HG03159 (cell line): ENCODE results near the gene MAJIN.

Experiments
- ATAC-seq: cut with Tn5 transposase; IDR thresholded peaks from one replicate; pipeline ENCODE4 v1.9.1; 2021; ENCODE audit warnings: mild to moderate bottlenecking, moderate library complexity; ENCODE audit not compliant: unreplicated experiment

MAJIN gene

DNA sequence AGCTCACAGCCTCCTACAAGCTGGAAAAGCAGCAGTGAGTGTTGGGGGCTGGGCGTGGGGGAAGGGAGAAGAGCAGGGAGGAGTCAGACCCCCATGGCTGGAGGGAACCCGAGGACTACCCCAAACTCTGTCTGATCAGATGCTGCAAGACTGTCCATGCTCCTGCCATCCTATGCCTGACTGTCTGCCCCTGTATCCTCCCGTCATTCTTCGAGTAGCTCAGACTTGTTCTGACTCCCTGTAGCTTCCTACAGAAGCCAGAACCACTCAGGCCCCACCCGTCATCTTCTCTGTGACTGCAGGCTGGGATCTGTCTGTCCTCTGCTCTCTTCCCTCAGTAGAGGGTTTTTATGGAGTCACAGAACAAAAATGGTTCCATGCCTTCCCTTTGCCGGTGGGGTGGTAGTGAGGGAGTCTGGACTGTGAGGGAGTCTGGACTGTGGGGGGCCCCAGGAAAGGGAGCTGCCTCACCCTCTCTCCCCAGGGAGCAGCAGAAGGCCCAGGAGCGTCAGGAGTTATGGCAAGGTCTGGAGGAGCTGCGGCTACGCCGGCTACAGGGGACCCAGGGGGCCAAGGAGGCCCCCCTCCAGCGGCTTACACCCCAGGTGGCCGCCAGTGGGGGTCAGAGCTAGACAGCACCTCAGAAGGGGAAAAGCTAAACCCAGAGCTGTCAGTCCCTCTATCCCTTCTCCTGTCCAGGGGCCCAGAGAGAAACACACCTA, 38.5 kb downstream of the MAJIN start:
- ATAC-seq: no peak

GRCh38 chr11:64932324-64932723, 39.6 kb downstream of the MAJIN start:
- ATAC-seq: no peak

DNA sequence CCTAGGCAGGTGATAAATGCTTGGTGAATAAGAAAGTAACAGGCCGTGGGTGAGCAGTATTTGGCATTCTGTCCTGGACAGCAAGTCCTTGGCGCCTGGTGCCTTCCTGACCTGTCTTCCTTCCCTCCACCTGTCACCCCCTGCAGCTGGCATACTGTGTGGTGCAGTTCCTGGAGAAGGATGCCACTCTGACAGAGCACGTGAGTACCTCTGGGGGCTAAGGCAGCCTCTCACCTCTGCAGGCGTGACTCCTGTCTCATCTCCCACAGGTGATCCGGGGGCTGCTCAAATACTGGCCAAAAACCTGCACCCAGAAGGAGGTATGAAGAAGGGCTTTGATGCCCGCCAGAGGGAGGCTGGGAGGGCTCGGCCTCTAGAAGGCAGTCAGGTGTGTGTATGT, 40.6 kb downstream of the MAJIN start:
- no peak for ATAC-seq

- ATAC-seq: no peak
These were observed 41.6 kb downstream of the MAJIN start for GRCh38 chr11:64930340-64930739.

GRCh38 chr11:64929625-64930024, 42.3 kb downstream of the MAJIN start:
- ATAC-seq: no peak

- ATAC-seq: no peak
These were observed 43.0 kb downstream of the MAJIN start for GRCh38 chr11:64928957-64929356.

DNA sequence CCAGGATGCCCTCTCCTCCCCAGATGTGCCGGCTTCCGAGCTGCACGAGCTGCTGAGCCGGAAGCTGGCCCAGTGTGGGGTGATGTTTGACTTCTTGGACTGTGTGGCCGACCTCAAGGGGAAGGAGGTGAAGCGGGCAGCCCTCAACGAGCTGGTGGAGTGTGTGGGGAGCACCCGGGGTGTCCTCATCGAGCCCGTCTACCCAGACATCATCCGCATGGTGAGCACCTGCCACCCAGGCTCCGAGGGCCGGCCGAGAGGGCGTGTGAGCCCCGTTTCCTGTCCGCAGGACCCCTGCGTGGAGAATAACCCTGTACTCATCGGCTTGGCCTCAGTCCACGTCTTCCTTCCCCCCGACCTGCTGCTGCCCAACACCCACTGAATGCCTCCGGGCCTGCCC, 45.2 kb downstream of the MAJIN start:
- ATAC-seq: no peak

DNA sequence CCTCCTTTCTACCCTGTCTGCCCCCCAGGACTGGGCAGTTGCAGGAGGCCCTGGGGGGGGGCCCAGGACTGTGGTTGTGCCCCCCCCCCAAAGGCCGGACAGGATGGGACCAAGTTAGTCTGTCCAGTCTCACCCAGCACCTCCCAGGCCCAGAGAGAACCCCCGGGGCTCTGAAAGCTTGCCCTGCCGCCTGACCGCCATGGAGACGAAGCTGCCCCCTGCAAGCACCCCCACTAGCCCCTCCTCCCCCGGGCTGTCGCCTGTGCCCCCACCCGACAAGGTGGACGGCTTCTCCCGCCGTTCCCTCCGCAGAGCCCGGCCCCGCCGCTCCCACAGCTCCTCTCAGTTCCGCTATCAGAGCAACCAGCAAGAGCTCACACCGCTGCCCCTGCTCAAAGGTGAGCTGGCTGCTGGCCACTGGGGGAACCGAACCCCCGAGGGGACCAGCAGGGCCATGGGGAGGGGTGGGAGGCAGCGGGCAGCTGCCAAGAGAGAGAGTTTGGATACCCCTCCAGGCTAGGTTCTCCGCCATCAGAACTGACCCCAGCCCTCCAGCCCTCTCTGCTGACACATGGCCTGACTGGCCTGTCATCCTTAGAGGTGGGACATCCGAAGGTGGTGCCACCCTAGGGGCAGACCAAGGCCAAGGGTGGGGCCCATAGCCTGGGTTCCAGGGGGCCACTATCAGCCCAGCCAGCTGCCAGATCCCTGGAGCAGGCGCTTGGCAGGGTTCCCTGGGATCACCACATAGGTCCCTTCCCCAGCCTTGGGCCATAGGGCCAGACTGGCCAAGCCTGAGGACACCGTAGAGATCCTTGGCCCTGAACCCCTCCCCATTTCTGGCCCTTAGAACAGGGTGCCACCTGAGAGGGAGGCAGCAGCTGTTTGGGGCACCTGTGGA, 46.1 kb downstream of the MAJIN start:
- no peak for ATAC-seq

DNA sequence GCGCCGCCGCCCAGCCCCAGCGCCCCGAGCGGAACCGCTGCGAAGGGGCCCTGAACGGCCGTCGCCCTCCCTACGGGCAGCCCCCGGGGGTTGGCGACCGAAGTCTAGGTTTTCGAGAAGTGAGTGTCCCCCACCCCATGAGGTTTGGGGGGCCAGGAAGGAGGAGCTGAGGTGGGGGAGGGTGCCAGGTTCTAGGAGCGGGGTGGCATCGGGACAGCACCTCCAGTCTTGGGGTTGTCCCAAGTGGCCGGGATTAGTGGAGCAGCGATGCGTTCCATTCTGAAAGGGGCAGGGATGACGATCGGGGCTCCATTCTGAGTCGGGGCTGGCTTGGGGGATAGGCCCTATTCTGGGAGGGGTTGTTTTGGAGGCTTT, 47.0 kb downstream of the MAJIN start:
- ATAC-seq: no peak

DNA sequence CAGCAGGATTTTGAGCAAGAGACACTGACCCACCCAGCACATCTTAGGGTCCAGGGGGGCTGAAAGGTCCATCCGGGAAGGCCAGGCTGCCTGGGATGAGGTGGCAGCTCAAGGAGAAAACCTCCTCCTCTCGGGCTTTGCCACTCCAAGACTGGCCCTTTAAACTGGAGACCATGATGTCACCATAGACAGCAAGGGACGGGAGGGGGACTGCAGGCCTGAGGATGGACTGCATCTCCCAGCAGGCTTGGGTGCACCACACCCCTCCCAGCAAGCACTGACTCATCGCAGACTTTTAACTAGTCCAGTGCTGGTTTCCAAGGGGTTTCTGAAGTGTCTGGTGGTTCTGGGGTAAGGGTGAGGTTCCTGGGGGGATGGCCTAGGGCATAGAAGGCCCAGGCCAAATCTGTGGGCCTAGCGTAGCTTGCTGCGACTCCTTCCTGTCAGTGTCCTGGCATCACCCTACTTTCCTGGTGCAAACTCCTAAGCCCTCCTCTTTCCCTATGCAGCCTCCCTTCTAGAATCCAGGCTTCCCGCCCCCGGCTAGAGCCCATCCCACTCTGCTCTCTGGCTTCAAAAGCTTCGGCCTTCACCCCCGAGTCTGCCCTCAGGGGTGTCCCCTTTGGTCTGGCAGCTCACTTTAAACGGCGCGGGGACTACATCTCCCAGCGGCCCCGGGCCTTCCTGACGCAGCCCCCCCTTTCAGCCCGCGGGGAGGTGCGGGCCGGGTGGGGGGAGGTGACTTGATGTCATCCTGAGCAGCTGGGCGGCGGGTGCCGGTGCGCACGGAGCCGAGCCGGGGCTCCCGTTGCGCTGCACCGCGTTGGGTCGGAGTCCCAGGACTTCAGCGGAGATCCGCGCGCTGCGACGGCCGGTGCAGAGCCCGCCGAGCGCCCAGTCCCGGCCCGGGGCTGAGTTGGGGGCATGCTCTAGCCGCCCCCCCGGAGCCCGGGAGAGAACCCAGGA, 47.7 kb downstream of the MAJIN start, which contains the start of gene PPP2R5B:
Gene PPP2R5B (plus strand): TSS at position 746 of the 966 bp plus-strand sequence. CDS start 1,046 bp downstream, outside the sequence.
- peak; percentile 79 for ATAC-seq

DNA sequence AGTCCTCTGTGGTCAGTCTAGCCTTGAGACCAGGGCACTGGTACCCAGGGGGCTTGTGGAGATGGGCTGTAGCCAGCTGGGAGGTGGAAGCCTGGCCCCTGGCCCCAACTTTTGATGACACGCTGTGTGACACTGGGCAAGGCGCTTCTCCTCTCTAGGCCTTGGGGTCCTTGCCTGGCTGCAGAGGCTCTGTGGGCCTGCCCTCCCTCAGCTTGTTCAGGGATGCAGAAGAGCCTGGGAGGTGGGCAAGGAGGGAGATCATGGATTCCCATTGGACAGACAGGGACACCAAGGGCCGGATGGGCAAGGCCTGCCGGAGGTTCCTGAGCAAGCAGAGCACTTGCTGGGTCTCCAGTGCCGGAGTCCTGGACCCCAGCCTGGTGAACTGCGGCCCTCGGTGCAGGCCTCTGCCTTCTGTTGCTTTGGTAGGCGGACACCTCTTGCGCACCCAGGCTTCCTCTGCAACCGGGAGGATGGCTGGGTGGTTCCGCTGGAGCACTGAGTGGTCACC, 48.7 kb downstream of the MAJIN start:
- no peak for ATAC-seq

DNA sequence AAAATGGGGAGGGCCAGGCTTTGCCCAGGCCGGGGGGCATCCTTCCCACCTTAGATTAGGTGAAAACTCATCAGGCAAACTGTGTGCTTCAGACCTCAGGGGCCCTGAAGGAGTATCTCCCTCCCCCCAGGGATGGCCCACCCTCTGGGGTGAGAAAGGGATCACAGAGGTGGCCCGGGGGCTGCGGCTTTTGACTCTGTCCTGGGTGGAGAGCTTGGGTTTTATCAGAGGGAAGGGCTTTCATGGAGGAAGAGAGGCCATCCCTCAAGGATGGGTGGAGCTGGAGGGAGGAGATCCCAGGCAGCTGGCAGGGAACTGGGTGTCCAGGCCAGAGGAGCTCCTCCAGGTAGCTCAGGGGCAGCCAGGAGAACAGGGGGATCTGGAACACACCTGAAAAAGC, 50.5 kb downstream of the MAJIN start:
- no peak for ATAC-seq

GRCh38 chr11:64920124-64920523, 51.8 kb downstream of the MAJIN start:
- ATAC-seq: no peak

DNA sequence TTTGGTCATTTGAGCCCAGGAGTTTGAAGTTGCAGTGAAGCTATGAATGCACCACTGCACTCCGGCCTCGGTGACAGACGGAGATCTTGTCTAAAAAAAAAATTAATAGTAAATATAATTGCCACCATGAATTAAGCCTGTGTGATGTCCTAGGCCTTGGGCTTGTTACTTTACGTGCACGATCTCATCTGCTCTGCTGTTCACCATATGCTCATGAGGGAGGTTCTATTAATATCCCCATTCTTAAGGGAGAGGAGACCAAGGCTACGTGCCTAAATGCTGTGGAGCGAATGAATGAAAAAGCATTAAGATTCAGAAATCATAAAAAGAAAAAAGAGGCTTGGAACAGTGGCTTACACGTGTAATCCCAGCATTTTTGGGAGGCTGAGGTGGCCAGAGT, 52.3 kb downstream of the MAJIN start:
- no peak for ATAC-seq

DNA sequence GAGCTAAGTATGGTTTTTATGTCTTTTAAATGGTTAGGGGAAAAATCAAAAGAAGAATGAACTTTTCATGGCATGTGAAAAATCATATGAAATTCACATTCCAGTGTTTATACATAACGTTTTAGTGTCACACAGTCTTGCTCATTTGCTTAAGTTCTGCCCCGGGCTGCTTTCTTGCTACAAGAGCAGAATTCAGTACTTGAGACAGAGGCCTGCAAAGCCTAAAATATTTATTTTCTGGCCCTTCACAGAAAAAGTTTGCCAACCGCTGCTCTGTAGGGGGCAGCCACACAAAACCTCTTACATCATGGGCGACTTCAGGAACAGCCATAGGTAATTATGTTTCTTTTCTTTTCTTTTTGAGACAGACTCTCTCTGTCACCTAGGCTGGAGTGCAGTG, 53.9 kb downstream of the MAJIN start:
- ATAC-seq: no peak

DNA sequence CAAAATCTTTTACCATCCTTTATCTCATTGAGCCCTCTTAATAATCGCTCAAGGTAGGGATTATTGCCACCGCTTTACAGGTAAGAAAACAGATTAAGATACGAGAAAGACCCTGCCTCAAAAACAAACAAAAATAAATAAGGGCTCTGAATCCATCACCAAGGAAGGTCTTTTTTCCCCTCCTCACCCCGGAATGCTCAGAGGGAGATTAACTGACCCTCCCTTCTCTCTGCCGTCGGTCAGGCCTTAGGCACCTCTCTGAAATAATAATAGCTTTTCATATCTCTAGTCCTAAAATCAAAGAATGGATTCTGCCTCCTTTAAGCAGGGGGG, 54.3 kb downstream of the MAJIN start:
- ATAC-seq: no peak

- peak; percentile 90 for ATAC-seq
These were observed 54.9 kb downstream of the MAJIN start, which contains the start of gene ATG2A for GRCh38 chr11:64916775-64917662. TSS of gene ATG2A (minus strand) at chr11:64917209. CDS start at chr11:64917135, 74 bp downstream.

DNA sequence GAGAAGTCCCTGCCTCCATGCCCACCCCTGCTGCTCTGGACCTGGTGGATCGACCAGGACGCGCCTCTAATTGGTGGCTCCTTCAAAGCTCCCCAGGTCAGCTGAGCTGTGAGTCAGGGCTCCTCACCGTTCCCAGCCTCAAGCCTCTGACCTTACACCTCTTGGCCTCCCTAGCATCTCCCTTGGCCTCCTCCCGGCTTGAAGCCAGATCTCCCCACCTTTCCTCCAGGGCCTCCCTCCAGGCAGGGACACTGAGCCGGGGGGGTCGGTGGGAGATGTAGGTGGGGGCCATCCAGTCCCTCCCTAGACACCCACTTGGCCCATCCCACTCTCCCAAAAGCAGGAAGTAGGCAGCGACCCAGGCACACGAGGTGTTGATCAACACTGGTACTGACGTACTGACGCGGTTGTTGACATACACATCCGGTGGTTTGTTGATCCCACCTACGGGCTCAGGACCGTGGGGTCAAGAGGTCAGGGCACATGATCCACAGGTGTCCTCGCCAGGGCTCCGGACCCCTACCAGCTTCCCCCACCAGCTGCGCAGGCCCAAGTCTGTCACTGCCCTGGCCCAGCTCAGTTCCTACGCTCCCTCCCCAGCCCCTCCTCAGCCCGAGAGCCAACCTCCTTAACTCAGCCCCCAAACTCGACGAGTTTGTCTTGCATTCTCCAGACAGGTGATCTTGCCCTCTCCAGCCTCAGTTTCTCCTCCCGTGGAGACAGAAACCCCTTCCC, 55.7 kb downstream of the MAJIN start:
- ATAC-seq: peak; percentile 16

DNA sequence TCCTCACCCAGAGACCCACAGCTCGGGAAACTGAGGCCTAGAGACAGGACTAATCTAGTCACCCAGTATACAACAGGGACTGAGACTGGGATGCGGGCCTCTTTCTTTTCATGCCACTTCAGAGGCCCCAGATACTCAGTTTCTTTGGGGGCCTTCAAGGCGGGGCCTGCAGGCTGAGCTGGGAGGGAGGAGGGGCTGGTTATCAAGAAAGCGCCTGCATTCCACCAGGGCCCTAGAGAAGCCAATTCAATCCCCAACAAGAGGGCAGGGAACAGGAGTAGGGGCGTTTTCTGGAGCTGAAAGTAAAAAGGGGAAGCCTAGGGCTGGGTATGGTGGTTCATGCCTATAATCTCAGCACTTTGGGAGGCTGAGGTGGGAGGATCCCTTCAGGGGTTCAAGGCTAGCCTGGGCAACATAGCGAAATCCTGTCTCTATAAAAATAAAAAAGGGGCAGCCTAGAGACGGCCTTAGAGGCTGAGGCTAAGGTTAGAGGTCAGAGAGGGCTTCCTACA, 56.5 kb downstream of the MAJIN start:
- ATAC-seq: no peak
